PC-3 (cell line): Measurements from ENCODE around the gene USP34. TPM values are rescaled to one million over a fixed set of nuclear protein-coding genes. Genes with fewer than 3 reads are reported as not detected.

ENCODE experiments used
- ATAC-seq: fragments of 200-7000 bp; cut with Tn5 transposase; 2 replicates; pipeline ENCODE4 v1.9.1; 2020; ENCODE audit warnings: mild to moderate bottlenecking, moderate library complexity
- BruUV-seq: library from RNA; stranded (reverse); fragments of 400-500 nt; replicated peaks from 2 replicates; lab custom pipeline; 2021; lab: Mats Ljungman, UMichigan
- CTCF ChIA-PET: fragments of 300-600 bp; sonication (Branson Sonifier 250); formaldehyde crosslinking; loops from one replicate; lab custom pipeline; 2022; ENCODE audit warnings: antibody characterized with exemption; lab: Charles Lee
- POLR2A ChIA-PET: fragments of 300-600 bp; sonication (Branson Sonifier 250); formaldehyde crosslinking; loops from one replicate; lab custom pipeline; 2022; ENCODE audit warnings: antibody characterized with exemption; ENCODE audit not compliant: unreplicated experiment; lab: Charles Lee
- DNase-seq: peaks from one replicate; pipeline ENCODE4 v3.0.0-alpha.2; 2015
- H2AFZ ChIP-seq: fragments of 300-600 bp; sonication (generic); 2 replicates; pipeline ENCODE4 v1.6.0; 2016; ENCODE audit warnings: antibody characterized with exemption, low read length
- H3F3A ChIP-seq: fragments of 300-600 bp; sonication (generic); one replicate; pipeline ENCODE4 v1.6.0; 2017; ENCODE audit warnings: antibody characterized with exemption, low read length, control low read depth, mild to moderate bottlenecking; ENCODE audit not compliant: unreplicated experiment
- H3K27ac ChIP-seq: fragments of 300-600 bp; sonication (generic); 2 replicates; pipeline ENCODE4 v1.5.1; 2016; ENCODE audit warnings: mild to moderate bottlenecking, low read length
- H3K27me3 ChIP-seq: fragments of 300-600 bp; sonication (generic); 2 replicates; pipeline ENCODE4 v1.6.1; 2016; ENCODE audit warnings: low read length, mixed read lengths
- H3K36me3 ChIP-seq: fragments of 300-600 bp; sonication (generic); 2 replicates; pipeline ENCODE4 v1.6.1; 2016; ENCODE audit warnings: low read depth, mixed run types, low read length, mixed read lengths
- H3K4me1 ChIP-seq: fragments of 300-600 bp; sonication (generic); 2 replicates; pipeline ENCODE4 v1.5.1; 2016; ENCODE audit warnings: low read length; ENCODE audit not compliant: insufficient read depth
- H3K4me2 ChIP-seq: fragments of 300-600 bp; sonication (generic); 2 replicates; pipeline ENCODE4 v1.6.0; 2016; ENCODE audit warnings: low read length
- H3K4me3 ChIP-seq: fragments of 300-600 bp; sonication (generic); 2 replicates; pipeline ENCODE4 v1.5.1; 2016; ENCODE audit warnings: mild to moderate bottlenecking, low read length, mixed read lengths
- H3K79me2 ChIP-seq: fragments of 300-600 bp; sonication (generic); 2 replicates; pipeline ENCODE4 v1.6.1; 2017; ENCODE audit warnings: low read length, mixed read lengths
- H3K9ac ChIP-seq: fragments of 300-600 bp; sonication (generic); 2 replicates; pipeline ENCODE4 v1.6.0; 2016; ENCODE audit warnings: mild to moderate bottlenecking, low read length
- H3K9me2 ChIP-seq: fragments of 300-600 bp; sonication (generic); replicated peaks from 2 replicates; pipeline ENCODE4 v1.6.1; 2016; ENCODE audit warnings: mixed run types, low read length, mixed read lengths
- H3K9me3 ChIP-seq: fragments of 300-600 bp; sonication (generic); 2 replicates; pipeline ENCODE4 v1.6.1; 2016; ENCODE audit warnings: low read length, mixed read lengths
- H4K20me1 ChIP-seq: fragments of 300-600 bp; sonication (generic); 2 replicates; pipeline ENCODE4 v1.6.1; 2016; ENCODE audit warnings: low read length, mixed read lengths
- CTCF ChIP-seq: fragments of 300-600 bp; sonication (generic); conservative IDR thresholded peaks from 2 replicates; pipeline ENCODE4 v1.5.1; 2017; ENCODE audit warnings: antibody characterized with exemption, low read depth, mild to moderate bottlenecking, low read length
- EZH2 ChIP-seq: fragments of 300-600 bp; sonication (generic); IDR thresholded peaks from one replicate; pipeline ENCODE4 v1.6.1; 2017; ENCODE audit warnings: antibody characterized with exemption, mild to moderate bottlenecking, low read length; ENCODE audit not compliant: unreplicated experiment
- EZH2phosphoT487 ChIP-seq: fragments of 300-600 bp; sonication (generic); IDR thresholded peaks from 2 replicates; pipeline ENCODE4 v1.6.1; 2018; ENCODE audit warnings: mild to moderate bottlenecking, antibody characterized with exemption, low read length, borderline replicate concordance
- intact Hi-C: fragments of 100-400 bp; cut with micrococcal nuclease; formaldehyde crosslinking; loops from 2 replicates; pipeline ENCODE4 v1.9.0; 2023
- total RNA-seq: library from RNA; depleted of rRNA; stranded (reverse); fragments of >200 nt; gene quantifications from 2 replicates; pipeline ENCODE4 v1.2.3, GENCODE V29; 2014

The USP34 gene
- total RNA-seq, 1 experiment from 2014 or later: 67.1 TPM

GRCh38 chr2:61350777-61351176 is 120.1 kb downstream of the USP34 start:
- Histone ChIP-seq H3K36me3 (peaks cover 40% of the 10 kb centered on the region), H3K4me1 (no peaks in the 10 kb centered on the region), H3K4me3 (no peak overlapping the region), H3K9me3 (no peaks in the 10 kb centered on the region), H3K27me3 (no peaks in the 10 kb centered on the region), H3K27ac (no peak overlapping the region), H2AFZ (no peak overlapping the region), H3K4me2 (no peak overlapping the region), H3K9ac (no peak overlapping the region), H3K9me2 (no peaks in the 10 kb centered on the region), H3F3A (no peaks in the 10 kb centered on the region), H4K20me1 (no peaks in the 10 kb centered on the region), H3K79me2 (no peaks in the 10 kb centered on the region)
- DNase-seq: no peak
- TF ChIP-seq EZH2: no peak
- TF ChIP-seq CTCF: no peak
- TF ChIP-seq EZH2phosphoT487: no peak
- no peak for ATAC-seq
- POLR2A ChIA-PET: no interaction called here
- CTCF ChIA-PET: no interaction called here
- intact Hi-C loops: no loop called here
- BruUV-seq: no TSS peak

GRCh38 chr2:61343141-61343540 is 127.7 kb downstream of the USP34 start:
- Histone ChIP-seq H3K9ac (no peak overlapping the region), H3F3A (no peaks in the 10 kb centered on the region), H3K9me3 (no peaks in the 10 kb centered on the region), H2AFZ (no peak overlapping the region), H3K79me2 (no peaks in the 10 kb centered on the region), H4K20me1 (no peaks in the 10 kb centered on the region), H3K27ac (no peak overlapping the region), H3K4me1 (peaks cover 10% of the 10 kb centered on the region), H3K27me3 (no peaks in the 10 kb centered on the region), H3K36me3 (peaks cover 48% of the 10 kb centered on the region), H3K4me2 (no peak overlapping the region), H3K9me2 (no peaks in the 10 kb centered on the region), H3K4me3 (no peak overlapping the region)
- DNase-seq (no peak), ATAC-seq (no peak)
- POLR2A ChIA-PET: no interaction called here
- TF ChIP-seq CTCF: no peak
- TF ChIP-seq EZH2phosphoT487: no peak
- no peak for TF ChIP-seq EZH2
- intact Hi-C loops: no loop called here
- no TSS peak for BruUV-seq
- CTCF ChIA-PET: no interaction called here

- H3K79me2 ChIP-seq: no peaks in the 10 kb centered on the region
- no peak for TF ChIP-seq CTCF
- TF ChIP-seq EZH2: no peak
- TF ChIP-seq EZH2phosphoT487: no peak
- ChIA-PET POLR2A (no interaction called here), CTCF (no interaction called here)
- no peak overlapping the region for H2AFZ ChIP-seq
- no peaks in the 10 kb centered on the region for H3K9me3 ChIP-seq
- no peaks in the 10 kb centered on the region for H3K27me3 ChIP-seq
- peak; percentile 48 for DNase-seq
- H3K9me2 ChIP-seq: no peaks in the 10 kb centered on the region
- no peak overlapping the region for H3K4me2 ChIP-seq
- H3K4me1 ChIP-seq: peaks cover 10% of the 10 kb centered on the region
- H3F3A ChIP-seq: no peaks in the 10 kb centered on the region
- peaks cover 37% of the 10 kb centered on the region for H3K36me3 ChIP-seq
- no TSS peak for BruUV-seq
- peak overlapping the region; percentile 48 for H3K27ac ChIP-seq
- intact Hi-C loops: no loop called here
- no peak overlapping the region for H3K9ac ChIP-seq
- H3K4me3 ChIP-seq: no peak overlapping the region
- peak; percentile 88 for ATAC-seq
- no peaks in the 10 kb centered on the region for H4K20me1 ChIP-seq
These were observed 130.6 kb downstream of the USP34 start for GRCh38 chr2:61340242-61340641.
